HG03097 (cell line): ENCODE data around the gene CCR9.

ENCODE experiments used
- ATAC-seq: cut with Tn5 transposase; IDR thresholded peaks from one replicate; pipeline ENCODE4 v1.9.1; 2021; ENCODE audit not compliant: unreplicated experiment, low FRiP score

CCR9 gene

GRCh38 chr3:45906681-45907407 lies 20.5 kb downstream of the CCR9 start:
- no peak for ATAC-seq

GRCh38 chr3:45907769-45908705 lies 21.7 kb downstream of the CCR9 start:
- no peak for ATAC-seq

- no peak for ATAC-seq
These were observed 22.4 kb downstream of the CCR9 start for GRCh38 chr3:45908761-45909160.

GRCh38 chr3:45909542-45909941 lies 23.2 kb downstream of the CCR9 start:
- no peak for ATAC-seq

GRCh38 chr3:45910892-45911291 lies 24.5 kb downstream of the CCR9 start:
- ATAC-seq = no peak

- no peak for ATAC-seq
These were observed 25.3 kb downstream of the CCR9 start for GRCh38 chr3:45911511-45912226.

GRCh38 chr3:45912435-45912834 lies 26.1 kb downstream of the CCR9 start:
- no peak for ATAC-seq

- no peak for ATAC-seq
These were observed 28.2 kb downstream of the CCR9 start for GRCh38 chr3:45914362-45915058.

- ATAC-seq = no peak
These were observed 28.7 kb downstream of the CCR9 start for GRCh38 chr3:45915059-45915439.

- peak; percentile 80 for ATAC-seq
These were observed 29.3 kb downstream of the CCR9 start for GRCh38 chr3:45915518-45916231.

GRCh38 chr3:45917146-45917898 lies 31.0 kb downstream of the CCR9 start:
- no peak for ATAC-seq

- no peak for ATAC-seq
These were observed 35.1 kb downstream of the CCR9 start for GRCh38 chr3:45921158-45922038.

- no peak for ATAC-seq
These were observed 35.6 kb downstream of the CCR9 start for GRCh38 chr3:45922039-45922326.

GRCh38 chr3:45922950-45923590 lies 36.7 kb downstream of the CCR9 start:
- ATAC-seq = no peak

- no peak for ATAC-seq
These were observed 37.4 kb downstream of the CCR9 start for GRCh38 chr3:45923755-45924154.

GRCh38 chr3:45927881-45928280 lies 41.5 kb downstream of the CCR9 start:
- ATAC-seq = no peak

- no peak for ATAC-seq
These were observed 42.8 kb downstream of the CCR9 start for GRCh38 chr3:45929042-45929679.

GRCh38 chr3:45931496-45931895 lies 45.2 kb downstream of the CCR9 start:
- no peak for ATAC-seq
